Heart left ventricle (tissue), 13 donors: Measurements from ENCODE around the gene DENND1C.

Source experiments
- POLR2A ChIP-seq, 2 donors: fragments of 450-650 bp; IDR thresholded peaks; one replicate each; pipeline ENCODE4 v1.6.1; 2017; ENCODE audit warnings: antibody characterized with exemption in 2 of 2, mild to moderate bottlenecking in 2 of 2, moderate library complexity in 2 of 2
- TF ChIP-seq, protein P1 (sequence below), 12 donors: fragments of 200-600 bp; sonication (generic) in 4 of 12; IDR thresholded peaks; one replicate each; pipeline versions ENCODE4 v1.5.0 to v1.8.0; 2018 to 2022; ENCODE audit warnings: antibody characterized with exemption in 12 of 12, mild to moderate bottlenecking in 5 of 12
- donor health status: ischemic (EF 13 %, LVEDD 7.1; RV severe dilation, severe dysfunction).
- donor health status: DM: no; HTN: yes; CAD: no.
- donor health status: DM: no; HTN: no; CAD: no.
- donor health status: ischemic (EF 25% LVEDD 6.9; RV normal size, moderate dysfunction).
- donor health status: ischemic (EF 25% LVEDD 5.7; RV mildly dilated, moderate dysfunction).
- donor health status: ischemic (EF 35%, LVEDD 5.7; RV mildly dilated, moderate dysfunction).
- donor health status: nonischemic (EF 11% LVEDD 7.7; RV severe dilation, severe dysfunction).
- donor health status: DM: yes; HTN: yes; CAD: no.
- donor health status: PGD.
- donor health status: ischemic (EF 29% LVEDD 5.4; RV normal size, mild dysfunction).
- donor health status: nonischemic (EF 23%, LVEDD 6.1; RV moderate dilation, normal function).

DNA sequence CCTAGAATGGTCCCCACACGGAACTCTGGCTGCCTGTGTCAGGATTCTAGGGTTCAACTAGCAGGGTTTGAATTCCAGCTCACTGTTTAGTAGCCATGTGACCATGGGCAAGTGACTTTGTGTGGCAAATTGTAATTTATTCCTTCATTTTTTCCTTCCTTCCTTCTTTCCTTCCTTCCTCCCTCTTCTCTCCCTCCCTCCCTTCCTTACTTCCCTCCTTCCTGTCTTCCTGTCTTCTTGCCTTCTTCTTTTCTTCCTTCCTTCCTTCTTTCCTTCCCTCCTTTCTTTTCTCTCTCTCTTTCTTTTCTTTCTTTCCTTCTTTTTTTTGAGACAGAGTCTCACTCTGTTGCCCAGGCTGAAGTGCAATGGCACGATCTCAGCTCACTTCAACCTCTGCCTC lies 8.5 kb upstream of the DENND1C start:
- TF ChIP-seq, protein P1, sequence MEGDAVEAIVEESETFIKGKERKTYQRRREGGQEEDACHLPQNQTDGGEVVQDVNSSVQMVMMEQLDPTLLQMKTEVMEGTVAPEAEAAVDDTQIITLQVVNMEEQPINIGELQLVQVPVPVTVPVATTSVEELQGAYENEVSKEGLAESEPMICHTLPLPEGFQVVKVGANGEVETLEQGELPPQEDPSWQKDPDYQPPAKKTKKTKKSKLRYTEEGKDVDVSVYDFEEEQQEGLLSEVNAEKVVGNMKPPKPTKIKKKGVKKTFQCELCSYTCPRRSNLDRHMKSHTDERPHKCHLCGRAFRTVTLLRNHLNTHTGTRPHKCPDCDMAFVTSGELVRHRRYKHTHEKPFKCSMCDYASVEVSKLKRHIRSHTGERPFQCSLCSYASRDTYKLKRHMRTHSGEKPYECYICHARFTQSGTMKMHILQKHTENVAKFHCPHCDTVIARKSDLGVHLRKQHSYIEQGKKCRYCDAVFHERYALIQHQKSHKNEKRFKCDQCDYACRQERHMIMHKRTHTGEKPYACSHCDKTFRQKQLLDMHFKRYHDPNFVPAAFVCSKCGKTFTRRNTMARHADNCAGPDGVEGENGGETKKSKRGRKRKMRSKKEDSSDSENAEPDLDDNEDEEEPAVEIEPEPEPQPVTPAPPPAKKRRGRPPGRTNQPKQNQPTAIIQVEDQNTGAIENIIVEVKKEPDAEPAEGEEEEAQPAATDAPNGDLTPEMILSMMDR (IDR thresholded peaks at IDR 0.05), result no peak
- no peak for TF ChIP-seq POLR2A (IDR thresholded peaks at IDR 0.05)
